ENCODE data around the gene NUDC. TPM values are rescaled to one million over a fixed set of nuclear protein-coding genes. Genes with fewer than 3 reads are reported as not detected.

Gene NUDC
- total RNA-seq, 1 donor, result 26.7 TPM

GRCh38 chr1:26970810-26971209, 49.3 kb downstream of the NUDC start:
- no peak overlapping the region for H3K4me3 ChIP-seq (ENCODE audit: low read depth, low read length)
- no peak for TF ChIP-seq CTCF (IDR thresholded peaks at IDR 0.05; ENCODE audit: insufficient read depth, low read length)
- DNase-seq (ENCODE audit: low read depth), result peak; percentile 35

GRCh38 chr1:26971590-26971989, 50.0 kb downstream of the NUDC start:
- no peak for TF ChIP-seq CTCF (IDR thresholded peaks at IDR 0.05; ENCODE audit: insufficient read depth, low read length)
- DNase-seq (ENCODE audit: low read depth), result no peak
- H3K4me3 ChIP-seq (ENCODE audit: low read depth, low read length), result no peak overlapping the region

GRCh38 chr1:26972390-26972789, 50.8 kb downstream of the NUDC start:
- no peak for DNase-seq (ENCODE audit: low read depth)
- no peak for TF ChIP-seq CTCF (IDR thresholded peaks at IDR 0.05; ENCODE audit: insufficient read depth, low read length)

GRCh38 chr1:26972821-26973220, 51.3 kb downstream of the NUDC start:
- no peak overlapping the region for H3K4me3 ChIP-seq (ENCODE audit: low read depth, low read length)
- no peak for TF ChIP-seq CTCF (IDR thresholded peaks at IDR 0.05; ENCODE audit: insufficient read depth, low read length)
- no peak for DNase-seq (ENCODE audit: low read depth)

More at GRCh38 chr1:26972390-26972789, 50.8 kb downstream of the NUDC start:
- H3K4me3 ChIP-seq (ENCODE audit: low read depth, low read length), result no peak overlapping the region

GRCh38 chr1:26976621-26977510, 55.3 kb downstream of the NUDC start:
- no peak for DNase-seq (ENCODE audit: low read depth)
- no peak overlapping the region for H3K4me3 ChIP-seq (ENCODE audit: low read depth, low read length)
- no peak for TF ChIP-seq CTCF (IDR thresholded peaks at IDR 0.05; ENCODE audit: insufficient read depth, low read length)

- TF ChIP-seq CTCF (IDR thresholded peaks at IDR 0.05; ENCODE audit: insufficient read depth, low read length), result no peak
- no peak for DNase-seq (ENCODE audit: low read depth)
- no peak overlapping the region for H3K4me3 ChIP-seq (ENCODE audit: low read depth, low read length)
These were observed 57.4 kb downstream of the NUDC start for GRCh38 chr1:26978901-26979300.
